PC-9 (cell line): ENCODE data around the gene DERL3. TPM values are rescaled to one million over a fixed set of nuclear protein-coding genes. Genes with fewer than 3 reads are reported as not detected.

Experiments
- BruUV-seq: library from RNA; stranded (reverse); fragments of 400-500 nt; replicated peaks from 2 replicates; lab custom pipeline; 2021; lab: Mats Ljungman, UMichigan
- CTCF ChIA-PET: fragments of 300-600 bp; sonication (Branson Sonifier 250); formaldehyde crosslinking; loops from one replicate; lab custom pipeline; 2022; ENCODE audit warnings: antibody characterized with exemption; lab: Charles Lee
- POLR2A ChIA-PET: fragments of 300-600 bp; sonication (Branson Sonifier 250); formaldehyde crosslinking; loops from one replicate; lab custom pipeline; 2022; ENCODE audit warnings: antibody characterized with exemption; ENCODE audit not compliant: unreplicated experiment; lab: Charles Lee
- DNase-seq, 2 experiments: peaks; one replicate each; pipeline versions ENCODE4 v3.0.0 to v3.0.0-alpha.2; 2015 to 2022; ENCODE audit warnings: mixed read lengths in 1 of 2
- H2AFZ ChIP-seq: fragments of 200-600 bp; sonication (generic); 2 replicates; pipeline ENCODE4 v1.8.1; 2017; ENCODE audit warnings: antibody characterized with exemption
- H3F3A ChIP-seq: fragments of 200-600 bp; sonication (generic); 2 replicates; pipeline ENCODE4 v1.8.1; 2017; ENCODE audit warnings: antibody characterized with exemption, mild to moderate bottlenecking, low read depth; ENCODE audit not compliant: insufficient read depth
- H3K27ac ChIP-seq: fragments of 200-600 bp; sonication (generic); 2 replicates; pipeline ENCODE4 v1.6.1; 2016; ENCODE audit warnings: mixed run types
- H3K27me3 ChIP-seq: fragments of 200-600 bp; sonication (generic); 2 replicates; pipeline ENCODE4 v1.6.1; 2016; ENCODE audit warnings: low read depth, mixed run types; ENCODE audit not compliant: insufficient read depth
- H3K36me3 ChIP-seq: fragments of 200-600 bp; sonication (generic); 2 replicates; pipeline ENCODE4 v1.6.1; 2016; ENCODE audit warnings: low read depth, mixed run types
- H3K4me1 ChIP-seq: fragments of 200-600 bp; sonication (generic); replicated peaks from 2 replicates; pipeline ENCODE4 v1.6.1; 2016; ENCODE audit warnings: mixed run types; ENCODE audit not compliant: insufficient read depth
- H3K4me2 ChIP-seq: fragments of 200-600 bp; sonication (generic); 2 replicates; pipeline ENCODE4 v1.6.1; 2017; ENCODE audit warnings: mixed run types
- H3K4me3 ChIP-seq: fragments of 200-600 bp; sonication (generic); 2 replicates; pipeline ENCODE4 v1.6.1; 2016; ENCODE audit warnings: mixed run types
- H3K79me2 ChIP-seq: fragments of 200-600 bp; sonication (generic); 2 replicates; pipeline ENCODE4 v1.6.1; 2017; ENCODE audit warnings: low read depth, mixed run types
- H3K9me2 ChIP-seq: fragments of 200-600 bp; sonication (generic); 2 replicates; pipeline ENCODE4 v1.8.1; 2017; ENCODE audit warnings: mild to moderate bottlenecking; ENCODE audit not compliant: insufficient read depth
- H3K9me3 ChIP-seq: fragments of 200-600 bp; sonication (generic); 2 replicates; pipeline ENCODE4 v1.8.1; 2016; ENCODE audit warnings: low read depth; ENCODE audit not compliant: insufficient read depth
- H4K20me1 ChIP-seq: fragments of 200-600 bp; sonication (generic); 2 replicates; pipeline ENCODE4 v1.8.1; 2017; ENCODE audit not compliant: insufficient read depth
- CTCF ChIP-seq: fragments of 200-600 bp; sonication (generic); conservative IDR thresholded peaks from 2 replicates; pipeline ENCODE4 v1.6.1; 2017; ENCODE audit warnings: mixed run types, antibody characterized with exemption, mild to moderate bottlenecking, moderate library complexity
- EZH2 ChIP-seq: fragments of 200-600 bp; sonication (generic); IDR thresholded peaks from 2 replicates; pipeline ENCODE4 v1.8.0; 2017; ENCODE audit warnings: antibody characterized with exemption, low read depth
- intact Hi-C: fragments of 100-400 bp; cut with micrococcal nuclease; formaldehyde crosslinking; loops from one replicate; pipeline ENCODE4 v1.10.0; 2022; ENCODE audit not compliant: unreplicated experiment
- total RNA-seq: library from RNA; stranded (reverse); gene quantifications from 2 replicates; pipeline ENCODE4 v1.2.3, GENCODE V29; 2021

DERL3 gene
- total RNA-seq, 1 experiment from 2014 or later = 0.41 TPM

- no peaks in the 10 kb centered on the region for H3F3A ChIP-seq
- no peak overlapping the region for H3K4me3 ChIP-seq
- H3K36me3 ChIP-seq = no peaks in the 10 kb centered on the region
- no peaks in the 10 kb centered on the region for H3K9me3 ChIP-seq
- TF ChIP-seq CTCF (no peak), EZH2 (no peak)
- DNase-seq = no peak
- H3K4me1 ChIP-seq = no peaks in the 10 kb centered on the region
- CTCF ChIA-PET = no interaction called here
- no peak overlapping the region for H3K27ac ChIP-seq
- no TSS peak for BruUV-seq
- H3K4me2 ChIP-seq = no peak overlapping the region
- POLR2A ChIA-PET = no interaction called here
- intact Hi-C loops = no loop called here
- peaks cover 14% of the 10 kb centered on the region for H4K20me1 ChIP-seq
- H3K79me2 ChIP-seq = no peaks in the 10 kb centered on the region
- no peaks in the 10 kb centered on the region for H3K27me3 ChIP-seq
- no peak overlapping the region for H2AFZ ChIP-seq
- no peaks in the 10 kb centered on the region for H3K9me2 ChIP-seq
Measured at GRCh38 chr22:23834406-23834792, 4.4 kb downstream of the DERL3 start.

- Histone ChIP-seq H3K4me3 (no peak overlapping the region), H3K9me2 (no peaks in the 10 kb centered on the region), H3K9me3 (no peaks in the 10 kb centered on the region), H3K4me1 (no peaks in the 10 kb centered on the region), H3K27me3 (no peaks in the 10 kb centered on the region), H4K20me1 (peaks cover 14% of the 10 kb centered on the region), H3F3A (no peaks in the 10 kb centered on the region), H3K4me2 (no peak overlapping the region), H2AFZ (no peak overlapping the region), H3K79me2 (no peaks in the 10 kb centered on the region), H3K27ac (no peak overlapping the region), H3K36me3 (no peaks in the 10 kb centered on the region)
- BruUV-seq = no TSS peak
- no peak for DNase-seq
- POLR2A ChIA-PET = no interaction called here
- CTCF ChIA-PET = no interaction called here
- intact Hi-C loops = no loop called here
- TF ChIP-seq EZH2 = no peak
- no peak for TF ChIP-seq CTCF
Measured at GRCh38 chr22:23833911-23834317, 4.9 kb downstream of the DERL3 start.

DNA sequence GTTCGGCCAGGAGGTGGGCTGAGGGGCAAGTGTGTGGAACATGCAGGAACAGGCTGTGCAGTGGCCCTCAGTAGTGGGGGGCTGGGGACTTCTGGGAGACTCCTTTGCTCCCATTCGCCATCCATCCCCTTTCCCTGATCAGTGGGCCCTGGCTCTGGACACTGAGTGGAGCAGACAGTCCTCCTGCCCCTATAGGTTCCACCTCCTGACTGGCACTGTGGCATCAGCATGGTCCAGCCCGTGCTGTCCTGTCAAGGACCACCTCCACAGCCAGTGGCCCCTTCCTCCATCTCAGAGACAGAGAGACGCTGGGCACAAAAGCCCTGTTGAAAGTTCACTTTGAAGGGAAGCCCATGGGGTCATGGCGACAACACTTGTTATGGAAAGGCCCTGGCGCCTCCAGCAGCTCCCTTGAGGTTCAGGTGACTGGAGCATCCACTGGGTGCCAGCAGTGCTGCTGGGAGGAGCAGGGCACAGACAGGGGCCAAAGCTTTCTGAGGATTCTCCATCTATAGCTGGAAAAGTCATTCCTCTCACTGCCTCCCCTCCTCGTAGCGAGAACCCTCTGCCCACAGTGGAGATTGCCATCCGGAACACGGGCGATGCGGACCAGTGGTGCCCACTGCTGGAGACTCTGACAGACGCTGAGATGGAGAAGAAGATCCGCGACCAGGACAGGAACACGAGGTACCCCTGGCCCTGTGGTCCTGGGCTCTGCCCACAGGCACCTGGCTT is 5.6 kb downstream of the DERL3 start:
- H3K4me2 ChIP-seq = no peak overlapping the region
- ChIA-PET CTCF (no interaction called here), POLR2A (no interaction called here)
- peaks cover 14% of the 10 kb centered on the region for H4K20me1 ChIP-seq
- no peak overlapping the region for H3K4me3 ChIP-seq
- BruUV-seq = no TSS peak
- TF ChIP-seq CTCF (no peak), EZH2 (no peak)
- intact Hi-C loops = no loop called here
- no peaks in the 10 kb centered on the region for H3K9me2 ChIP-seq
- H3K27ac ChIP-seq = no peak overlapping the region
- no peak overlapping the region for H2AFZ ChIP-seq
- H3K27me3 ChIP-seq = no peaks in the 10 kb centered on the region
- H3K4me1 ChIP-seq = no peaks in the 10 kb centered on the region
- H3F3A ChIP-seq = no peaks in the 10 kb centered on the region
- H3K9me3 ChIP-seq = no peaks in the 10 kb centered on the region
- H3K79me2 ChIP-seq = no peaks in the 10 kb centered on the region
- no peak for DNase-seq
- no peaks in the 10 kb centered on the region for H3K36me3 ChIP-seq
